Suprapubic skin (tissue), 4 donors: ENCODE data around the gene ACSS3. TPM values are rescaled to one million over a fixed set of nuclear protein-coding genes. Genes with fewer than 3 reads are reported as not detected.
A peak's percentile ranks its signal among the peaks of the same experiment; 100 is the strongest.

Experiments used
- DNase-seq, 2 donors: peaks; one replicate each; pipeline ENCODE4 v3.0.0-alpha.2; 2019; ENCODE audit warnings: low spot score in 2 of 2
- H3K27ac ChIP-seq: fragments of 200-600 bp; sonication (generic); one replicate; pipeline ENCODE4 v1.5.1; 2019
- H3K27me3 ChIP-seq: fragments of 200-600 bp; sonication (generic); one replicate; pipeline ENCODE4 v1.5.1; 2019
- H3K36me3 ChIP-seq: fragments of 200-600 bp; sonication (generic); one replicate; pipeline ENCODE4 v1.5.1; 2019
- H3K4me1 ChIP-seq: fragments of 200-600 bp; sonication (generic); one replicate; pipeline ENCODE4 v1.5.1; 2019
- H3K4me3 ChIP-seq: fragments of 200-600 bp; sonication (generic); one replicate; pipeline ENCODE4 v1.5.1; 2019; ENCODE audit warnings: mild to moderate bottlenecking
- H3K9me3 ChIP-seq: fragments of 200-600 bp; sonication (generic); one replicate; pipeline ENCODE4 v1.5.1; 2019
- CTCF ChIP-seq, 2 donors: fragments of 200-600 bp in 1 of 2; fragments of 450-650 bp in 1 of 2; sonication (generic) in 1 of 2; IDR thresholded peaks; one replicate each; pipeline ENCODE4 v1.5.1; 2016 to 2019; ENCODE audit warnings: antibody characterized with exemption in 2 of 2, mild to moderate bottlenecking in 1 of 2, moderate library complexity in 1 of 2
- EP300 ChIP-seq: sonication (generic); formaldehyde crosslinking; IDR thresholded peaks from one replicate; pipeline ENCODE4 v1.6.1; 2017; ENCODE audit warnings: antibody characterized with exemption
- POLR2A ChIP-seq, 2 donors: fragments of 450-650 bp; IDR thresholded peaks; one replicate each; pipeline ENCODE4 v1.6.1; 2017; ENCODE audit warnings: antibody characterized with exemption in 2 of 2, mild to moderate bottlenecking in 2 of 2, moderate library complexity in 2 of 2
- POLR2AphosphoS5 ChIP-seq, 3 donors: sonication (generic); formaldehyde crosslinking; IDR thresholded peaks; one replicate each; pipeline ENCODE4 v1.6.1; 2017; ENCODE audit warnings: antibody characterized with exemption in 3 of 3
- WGBS: methylation state at CpG from one replicate; pipeline ENCODE4 v1.1.5; 2018; 5-methylcytosine and 5-hydroxymethylcytosine counted together
- total RNA-seq, 4 donors: library from RNA; depleted of rRNA; stranded (reverse); fragments of >200 nt; gene quantifications; one replicate each; pipeline ENCODE4 v1.1.0, GENCODE V29; 2016

The ACSS3 gene
- total RNA-seq, 4 donors from 2014 or later: 4.0 to 10.4 (median 6.2) TPM

DNA sequence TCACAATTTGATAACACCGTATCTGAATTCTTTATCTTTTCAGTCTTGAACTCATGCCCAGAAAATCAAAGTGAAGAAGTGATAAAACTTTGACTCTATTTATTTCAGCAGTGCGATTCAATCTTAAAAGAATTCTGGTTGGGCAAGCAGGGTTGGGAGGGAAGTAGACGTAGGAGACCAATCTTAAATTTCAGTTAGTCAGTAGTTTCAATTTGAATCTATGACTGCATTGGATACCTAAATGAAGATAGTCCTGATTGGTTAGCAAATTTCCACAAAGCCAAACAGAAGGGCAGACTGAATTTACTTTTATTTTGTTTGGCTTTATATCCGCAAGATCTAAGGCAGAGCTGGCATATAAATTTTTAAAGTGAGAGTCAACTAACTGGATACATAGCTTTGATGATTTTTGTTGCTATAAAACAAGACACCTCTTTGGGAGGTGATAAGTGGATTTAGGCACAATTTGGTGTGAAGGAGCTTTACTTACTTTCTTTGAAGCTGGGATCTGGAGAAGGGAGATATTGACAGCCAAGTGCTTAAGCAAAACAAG is 2.6 kb downstream of the ACSS3 start:
- Histone ChIP-seq H3K4me3 (no peak overlapping the region), H3K27ac (peak overlapping the region; percentile 24), H3K9me3 (no peaks in the 10 kb centered on the region), H3K27me3 (peaks cover 7% of the 10 kb centered on the region), H3K4me1 (peaks cover 9% of the 10 kb centered on the region), H3K36me3 (no peaks in the 10 kb centered on the region)
- TF ChIP-seq POLR2AphosphoS5 (IDR thresholded peaks at IDR 0.05): no peak
- TF ChIP-seq POLR2A (IDR thresholded peaks at IDR 0.05): no peak
- no peak for TF ChIP-seq CTCF (IDR thresholded peaks at IDR 0.05)
- TF ChIP-seq EP300: no peak
- no peak for DNase-seq
- 37% methylated on average over 4 of the region's 4 CpGs for WGBS

DNA sequence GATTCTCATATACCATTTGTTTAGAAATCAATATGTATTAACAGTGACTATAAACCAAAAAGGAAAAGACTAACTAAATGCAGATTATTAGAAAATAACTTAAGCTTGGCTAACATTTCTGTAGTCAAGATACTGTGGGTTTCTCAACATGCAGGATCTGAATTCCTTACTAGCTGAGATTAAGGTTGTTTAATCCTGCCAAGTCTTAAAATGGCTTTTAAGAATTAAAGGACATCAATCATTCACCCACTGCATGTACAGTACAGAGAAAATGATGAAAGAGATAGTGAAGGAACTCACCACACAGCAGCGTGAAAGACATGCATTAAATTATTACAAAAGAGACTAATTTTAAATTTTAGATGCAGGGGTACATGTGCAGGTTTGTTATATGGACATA is 3.8 kb downstream of the ACSS3 start:
- 68% methylated on average over 1 of the region's 1 CpG for WGBS
- H3K27me3 ChIP-seq: peaks cover 7% of the 10 kb centered on the region
- H3K9me3 ChIP-seq: no peaks in the 10 kb centered on the region
- no peak overlapping the region for H3K27ac ChIP-seq
- H3K4me3 ChIP-seq: no peak overlapping the region
- no peaks in the 10 kb centered on the region for H3K36me3 ChIP-seq
- TF ChIP-seq POLR2A (IDR thresholded peaks at IDR 0.05): no peak
- no peak for DNase-seq
- H3K4me1 ChIP-seq: peaks cover 9% of the 10 kb centered on the region

GRCh38 chr12:81083018-81083417 is 5.1 kb downstream of the ACSS3 start:
- no peak overlapping the region for H3K4me3 ChIP-seq

GRCh38 chr12:81083906-81084513 is 6.1 kb downstream of the ACSS3 start:
- H3K27me3 ChIP-seq: no peaks in the 10 kb centered on the region
- H3K36me3 ChIP-seq: no peaks in the 10 kb centered on the region
- no peak for DNase-seq
- no peak overlapping the region for H3K27ac ChIP-seq
- TF ChIP-seq POLR2AphosphoS5 (IDR thresholded peaks at IDR 0.05) (peak in 1 of 3 donors; percentile 24), POLR2A (IDR thresholded peaks at IDR 0.05) (no peak)
- no peaks in the 10 kb centered on the region for H3K4me1 ChIP-seq
- 89% methylated on average over 7 of the region's 7 CpGs for WGBS
- no peaks in the 10 kb centered on the region for H3K9me3 ChIP-seq
- no peak overlapping the region for H3K4me3 ChIP-seq

More at GRCh38 chr12:81083018-81083417, 5.1 kb downstream of the ACSS3 start:
- 100% methylated on average over 1 of the region's 1 CpG for WGBS
- Histone ChIP-seq H3K9me3 (no peaks in the 10 kb centered on the region), H3K36me3 (no peaks in the 10 kb centered on the region), H3K27me3 (peaks cover 4% of the 10 kb centered on the region), H3K27ac (no peak overlapping the region), H3K4me1 (peaks cover 2% of the 10 kb centered on the region)
- no peak for DNase-seq
- TF ChIP-seq CTCF (IDR thresholded peaks at IDR 0.05): no peak
- TF ChIP-seq POLR2AphosphoS5 (IDR thresholded peaks at IDR 0.05): no peak
- no peak for TF ChIP-seq POLR2A (IDR thresholded peaks at IDR 0.05)
- no peak for TF ChIP-seq EP300

GRCh38 chr12:81084811-81085350 is 7.0 kb downstream of the ACSS3 start:
- WGBS: 31% methylated on average over 1 of the region's 1 CpG
- no peak overlapping the region for H3K27ac ChIP-seq
- H3K4me1 ChIP-seq: no peaks in the 10 kb centered on the region
- TF ChIP-seq EP300: no peak
- TF ChIP-seq POLR2AphosphoS5 (IDR thresholded peaks at IDR 0.05): no peak
- TF ChIP-seq POLR2A (IDR thresholded peaks at IDR 0.05): no peak
- no peak for TF ChIP-seq CTCF (IDR thresholded peaks at IDR 0.05)
- H3K27me3 ChIP-seq: no peaks in the 10 kb centered on the region
- H3K9me3 ChIP-seq: no peaks in the 10 kb centered on the region
- no peak overlapping the region for H3K4me3 ChIP-seq
- no peaks in the 10 kb centered on the region for H3K36me3 ChIP-seq
- DNase-seq: no peak

DNA sequence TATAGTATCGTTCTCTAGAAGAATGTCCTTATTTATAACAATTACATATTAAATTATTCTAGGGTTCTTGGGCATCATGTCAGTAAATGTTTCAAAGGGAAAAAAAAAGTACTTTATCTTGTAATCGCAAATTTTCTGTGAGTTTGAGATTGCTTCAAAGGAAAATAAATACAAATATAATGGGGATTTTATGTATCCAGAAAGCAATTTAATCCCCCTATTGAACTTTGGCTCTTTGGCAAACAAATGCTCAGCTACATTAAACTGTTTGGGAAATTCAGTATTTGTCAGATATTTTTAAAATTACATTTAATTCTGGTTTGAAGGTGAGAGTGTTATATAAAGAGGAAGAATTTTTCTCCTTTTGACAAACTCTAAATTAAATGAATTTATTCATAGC is 8.0 kb downstream of the ACSS3 start:
- no peaks in the 10 kb centered on the region for H3K36me3 ChIP-seq
- H3K9me3 ChIP-seq: no peaks in the 10 kb centered on the region
- no peak overlapping the region for H3K27ac ChIP-seq
- TF ChIP-seq EP300 (no peak), CTCF (IDR thresholded peaks at IDR 0.05) (no peak), POLR2A (IDR thresholded peaks at IDR 0.05) (no peak), POLR2AphosphoS5 (IDR thresholded peaks at IDR 0.05) (no peak)
- no peak overlapping the region for H3K4me3 ChIP-seq
- 83% methylated on average over 2 of the region's 2 CpGs for WGBS
- no peaks in the 10 kb centered on the region for H3K4me1 ChIP-seq
- no peaks in the 10 kb centered on the region for H3K27me3 ChIP-seq
- DNase-seq: no peak
